Measurements from ENCODE around the gene SGCD.

Gene SGCD

DNA sequence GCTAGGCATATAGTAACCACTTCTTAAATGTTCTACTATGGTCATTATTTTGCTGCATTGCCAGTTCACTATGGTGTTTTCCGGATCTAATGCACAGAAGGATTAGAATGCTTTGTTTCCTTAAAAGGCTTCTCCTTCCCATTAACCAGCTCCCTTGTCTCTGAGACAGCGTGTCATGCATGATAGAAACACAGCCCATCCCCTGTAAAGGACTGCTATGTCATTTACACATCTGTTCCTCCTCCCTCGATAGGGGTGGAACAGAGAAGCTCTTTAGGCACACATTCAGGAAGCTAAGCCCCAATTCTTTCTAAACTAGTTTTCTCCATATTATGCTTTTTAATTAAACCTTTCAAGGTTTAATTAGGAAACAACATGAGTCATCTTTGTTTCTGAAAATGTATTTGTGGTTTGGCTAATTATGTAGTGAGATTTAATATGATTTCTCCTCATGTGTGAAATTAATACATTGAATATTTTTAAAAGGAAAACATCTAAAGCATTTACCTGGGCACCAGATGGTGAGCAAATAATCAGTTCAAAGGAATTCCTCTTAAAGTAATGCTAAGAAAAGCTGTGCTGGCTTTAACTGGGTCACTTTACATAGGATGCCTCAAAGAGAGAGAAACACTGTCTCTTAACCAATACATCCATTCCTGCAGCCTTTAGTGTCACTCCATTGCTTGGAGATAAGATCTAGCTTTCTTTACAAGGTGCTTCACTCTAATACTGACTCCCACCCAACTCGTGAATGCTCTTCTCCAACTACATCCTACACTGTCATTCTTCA lies 389.8 kb downstream of the SGCD start:
- TF ChIP-seq, protein P1, sequence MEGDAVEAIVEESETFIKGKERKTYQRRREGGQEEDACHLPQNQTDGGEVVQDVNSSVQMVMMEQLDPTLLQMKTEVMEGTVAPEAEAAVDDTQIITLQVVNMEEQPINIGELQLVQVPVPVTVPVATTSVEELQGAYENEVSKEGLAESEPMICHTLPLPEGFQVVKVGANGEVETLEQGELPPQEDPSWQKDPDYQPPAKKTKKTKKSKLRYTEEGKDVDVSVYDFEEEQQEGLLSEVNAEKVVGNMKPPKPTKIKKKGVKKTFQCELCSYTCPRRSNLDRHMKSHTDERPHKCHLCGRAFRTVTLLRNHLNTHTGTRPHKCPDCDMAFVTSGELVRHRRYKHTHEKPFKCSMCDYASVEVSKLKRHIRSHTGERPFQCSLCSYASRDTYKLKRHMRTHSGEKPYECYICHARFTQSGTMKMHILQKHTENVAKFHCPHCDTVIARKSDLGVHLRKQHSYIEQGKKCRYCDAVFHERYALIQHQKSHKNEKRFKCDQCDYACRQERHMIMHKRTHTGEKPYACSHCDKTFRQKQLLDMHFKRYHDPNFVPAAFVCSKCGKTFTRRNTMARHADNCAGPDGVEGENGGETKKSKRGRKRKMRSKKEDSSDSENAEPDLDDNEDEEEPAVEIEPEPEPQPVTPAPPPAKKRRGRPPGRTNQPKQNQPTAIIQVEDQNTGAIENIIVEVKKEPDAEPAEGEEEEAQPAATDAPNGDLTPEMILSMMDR (IDR thresholded peaks at IDR 0.05; ENCODE audit: control insufficient read depth, insufficient read depth, low read depth, low read length, missing control alignments): no peak

DNA sequence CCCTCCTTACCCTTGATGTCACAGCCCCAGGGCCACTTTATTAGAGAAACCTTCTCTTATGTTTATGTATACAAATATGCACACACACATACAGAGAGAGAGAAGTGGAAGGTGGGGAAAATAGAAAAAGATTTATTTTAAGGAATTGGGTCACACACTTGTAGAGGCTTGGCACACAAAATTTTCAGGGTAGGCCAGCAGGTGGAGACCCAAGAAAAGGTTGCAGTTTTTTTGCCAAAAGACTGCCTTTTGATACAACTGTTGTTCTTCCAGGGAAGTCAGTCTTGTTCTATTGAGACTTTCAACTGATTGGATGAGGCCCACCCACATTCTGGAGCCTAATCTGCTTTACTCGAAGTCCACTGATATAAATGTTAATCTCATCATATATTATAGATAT lies 392.0 kb downstream of the SGCD start:
- H3K4me3 ChIP-seq (ENCODE audit: control insufficient read depth, low read depth, low read length): no peak overlapping the region
- TF ChIP-seq, protein P1 (IDR thresholded peaks at IDR 0.05; ENCODE audit: control insufficient read depth, insufficient read depth, low read depth, low read length, missing control alignments): no peak

More for the DNA sequence above, 389.8 kb downstream of the SGCD start:
- no peak for DNase-seq (ENCODE audit: low read depth)
- H3K4me3 ChIP-seq (ENCODE audit: control insufficient read depth, low read depth, low read length): no peak overlapping the region

DNA sequence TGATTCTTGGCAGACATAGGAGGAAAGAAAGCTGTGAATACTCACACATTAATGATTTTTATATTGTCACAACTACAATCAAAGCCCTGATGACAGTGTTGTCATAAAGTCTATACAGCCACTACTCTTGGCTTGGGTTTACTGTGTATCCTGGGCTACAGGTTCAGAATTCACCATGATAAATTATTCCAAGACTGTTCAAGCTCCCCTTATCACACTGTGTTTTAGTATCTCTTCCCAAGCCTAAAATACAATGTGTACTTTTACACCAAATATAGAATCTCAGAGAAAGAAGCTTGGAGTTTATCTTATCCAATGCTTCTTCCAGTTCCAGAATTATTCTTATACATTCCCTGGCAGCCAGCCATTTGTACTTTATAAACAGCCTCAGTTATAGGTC lies 395.4 kb downstream of the SGCD start:
- no peak for DNase-seq (ENCODE audit: low read depth)
- TF ChIP-seq, protein P1 (IDR thresholded peaks at IDR 0.05; ENCODE audit: control insufficient read depth, insufficient read depth, low read depth, low read length, missing control alignments): no peak
- no peak overlapping the region for H3K4me3 ChIP-seq (ENCODE audit: control insufficient read depth, low read depth, low read length)

More for the DNA sequence above, 392.0 kb downstream of the SGCD start:
- DNase-seq (ENCODE audit: low read depth): no peak

DNA sequence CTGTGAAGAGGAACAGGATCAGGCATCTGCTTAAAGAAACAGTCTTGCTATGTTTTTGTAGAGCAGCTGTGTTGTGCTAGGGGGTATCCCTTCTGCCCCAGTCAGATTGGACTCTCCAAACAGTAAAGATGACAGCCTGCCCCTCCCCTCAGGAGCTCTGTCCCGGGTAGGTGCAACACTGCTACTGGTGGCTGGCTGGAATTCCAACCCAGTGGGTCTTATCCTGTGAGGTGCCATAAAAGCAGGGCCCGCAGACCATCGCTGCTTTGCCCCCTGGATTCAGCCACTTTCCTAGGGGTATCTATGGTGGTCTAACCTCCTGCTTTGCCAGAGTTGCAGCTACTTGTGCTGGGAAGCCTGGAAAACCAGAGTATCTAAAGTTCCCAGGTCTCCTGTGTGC lies 408.5 kb downstream of the SGCD start:
- H3K4me3 ChIP-seq (ENCODE audit: control insufficient read depth, low read depth, low read length): no peak overlapping the region
- TF ChIP-seq, protein P1 (IDR thresholded peaks at IDR 0.05; ENCODE audit: control insufficient read depth, insufficient read depth, low read depth, low read length, missing control alignments): no peak
- no peak for DNase-seq (ENCODE audit: low read depth)

DNA sequence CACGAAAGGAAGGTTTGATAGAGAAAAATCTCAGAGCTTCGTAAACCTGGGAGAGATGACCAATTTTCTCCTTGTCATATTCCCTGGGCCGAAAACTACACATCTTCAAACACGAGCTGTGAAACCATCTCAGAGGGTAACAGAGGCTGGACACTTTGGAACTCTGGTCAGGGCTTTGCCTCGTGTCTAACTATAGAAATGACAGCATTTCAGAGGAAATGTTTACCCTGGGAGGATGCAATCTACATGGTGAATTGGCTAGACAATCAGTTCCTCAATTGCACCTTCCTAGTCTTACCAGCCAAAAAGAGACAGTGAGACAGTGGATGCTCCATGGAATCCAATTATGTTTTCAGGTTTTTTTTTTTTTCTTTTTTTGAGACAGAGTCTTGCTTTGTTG lies 414.6 kb downstream of the SGCD start:
- TF ChIP-seq, protein P1 (IDR thresholded peaks at IDR 0.05; ENCODE audit: control insufficient read depth, insufficient read depth, low read depth, low read length, missing control alignments): no peak
- DNase-seq (ENCODE audit: low read depth): no peak
- no peak overlapping the region for H3K4me3 ChIP-seq (ENCODE audit: control insufficient read depth, low read depth, low read length)

DNA sequence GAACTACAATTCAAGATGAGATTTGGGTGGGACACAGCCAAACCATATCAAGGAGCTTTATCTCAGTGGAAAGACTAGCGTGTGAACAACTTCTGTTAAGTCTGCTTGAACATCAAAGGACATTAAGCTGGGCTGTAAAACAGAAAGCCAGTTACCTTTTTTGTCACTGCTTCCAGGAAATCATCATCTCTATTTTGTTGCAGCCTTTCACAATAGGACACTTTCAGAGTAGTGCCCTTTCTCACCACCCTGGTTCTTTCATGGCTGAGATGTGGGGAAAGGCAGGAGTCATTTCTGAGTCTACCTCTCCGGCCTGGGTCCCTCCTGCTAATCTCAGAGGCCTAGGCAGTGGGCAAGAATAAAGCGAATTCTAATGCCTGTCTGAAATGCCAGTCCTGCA lies 426.9 kb downstream of the SGCD start:
- no peak for DNase-seq (ENCODE audit: low read depth)
- TF ChIP-seq, protein P1 (IDR thresholded peaks at IDR 0.05; ENCODE audit: control insufficient read depth, insufficient read depth, low read depth, low read length, missing control alignments): no peak
- H3K4me3 ChIP-seq (ENCODE audit: control insufficient read depth, low read depth, low read length): no peak overlapping the region
